GM21367 (cell line): Measurements from ENCODE around the gene MKNK2.
"Not testable (repeated sequence)": the region's sequence is repeated elsewhere in the genome, so short reads cannot be mapped to it uniquely, and the experiment has no call there.

ENCODE experiments used
- ATAC-seq: cut with Tn5 transposase; IDR thresholded peaks from one replicate; pipeline ENCODE4 v1.9.1; 2021; ENCODE audit not compliant: unreplicated experiment

Gene MKNK2

GRCh38 chr19:2050991-2051772, at the start of gene MKNK2:
MKNK2 (minus strand) TSS chr19:2051244; CDS start chr19:2050851, 393 bp downstream.
- ATAC-seq = peak; percentile 40

- ATAC-seq = no peak
These were observed 49.6 kb upstream of the MKNK2 start for GRCh38 chr19:2100719-2101061.

GRCh38 chr19:2099937-2100718, 49.1 kb upstream of the MKNK2 start:
- ATAC-seq = no peak

- no peak for ATAC-seq
These were observed 48.0 kb upstream of the MKNK2 start for GRCh38 chr19:2099054-2099501.

GRCh38 chr19:2097886-2098327, 46.9 kb upstream of the MKNK2 start:
- no peak for ATAC-seq

GRCh38 chr19:2097203-2097885, 46.3 kb upstream of the MKNK2 start:
- ATAC-seq = no peak

- peak; percentile 44 for ATAC-seq
These were observed 45.6 kb upstream of the MKNK2 start, which contains the start of gene IZUMO4 for GRCh38 chr19:2096480-2097202. IZUMO4 (plus strand) TSS chr19:2096915; CDS start chr19:2096946, 31 bp downstream.

- peak; percentile 20 for ATAC-seq
These were observed 45.0 kb upstream of the MKNK2 start, which contains the start of gene MOB3A for GRCh38 chr19:2096034-2096479. MOB3A (minus strand) TSS chr19:2096326; CDS start chr19:2078560, 17,766 bp downstream.

- not testable (repeated sequence) for ATAC-seq
These were observed 41.0 kb upstream of the MKNK2 start for GRCh38 chr19:2091926-2092525.

- ATAC-seq = no peak
These were observed 38.6 kb upstream of the MKNK2 start for GRCh38 chr19:2089727-2090053.

- no peak for ATAC-seq
These were observed 38.1 kb upstream of the MKNK2 start for GRCh38 chr19:2089001-2089711.

GRCh38 chr19:2087621-2088100, 36.6 kb upstream of the MKNK2 start:
- ATAC-seq = no peak

- ATAC-seq = not testable (repeated sequence)
These were observed 35.9 kb upstream of the MKNK2 start for GRCh38 chr19:2086695-2087620.

GRCh38 chr19:2084993-2085720, 34.1 kb upstream of the MKNK2 start:
- no peak for ATAC-seq

GRCh38 chr19:2083174-2083854, 32.3 kb upstream of the MKNK2 start:
- no peak for ATAC-seq

GRCh38 chr19:2081873-2082810, 31.1 kb upstream of the MKNK2 start:
- no peak for ATAC-seq
